ENCODE data around the gene PFKP.
A peak's percentile ranks its signal among the peaks of the same experiment; 100 is the strongest.

Gene PFKP

GRCh38 chr10:3136336-3136735 is 69.0 kb downstream of the PFKP start:
- DNase-seq (ENCODE audit: low read depth): no peak

DNA sequence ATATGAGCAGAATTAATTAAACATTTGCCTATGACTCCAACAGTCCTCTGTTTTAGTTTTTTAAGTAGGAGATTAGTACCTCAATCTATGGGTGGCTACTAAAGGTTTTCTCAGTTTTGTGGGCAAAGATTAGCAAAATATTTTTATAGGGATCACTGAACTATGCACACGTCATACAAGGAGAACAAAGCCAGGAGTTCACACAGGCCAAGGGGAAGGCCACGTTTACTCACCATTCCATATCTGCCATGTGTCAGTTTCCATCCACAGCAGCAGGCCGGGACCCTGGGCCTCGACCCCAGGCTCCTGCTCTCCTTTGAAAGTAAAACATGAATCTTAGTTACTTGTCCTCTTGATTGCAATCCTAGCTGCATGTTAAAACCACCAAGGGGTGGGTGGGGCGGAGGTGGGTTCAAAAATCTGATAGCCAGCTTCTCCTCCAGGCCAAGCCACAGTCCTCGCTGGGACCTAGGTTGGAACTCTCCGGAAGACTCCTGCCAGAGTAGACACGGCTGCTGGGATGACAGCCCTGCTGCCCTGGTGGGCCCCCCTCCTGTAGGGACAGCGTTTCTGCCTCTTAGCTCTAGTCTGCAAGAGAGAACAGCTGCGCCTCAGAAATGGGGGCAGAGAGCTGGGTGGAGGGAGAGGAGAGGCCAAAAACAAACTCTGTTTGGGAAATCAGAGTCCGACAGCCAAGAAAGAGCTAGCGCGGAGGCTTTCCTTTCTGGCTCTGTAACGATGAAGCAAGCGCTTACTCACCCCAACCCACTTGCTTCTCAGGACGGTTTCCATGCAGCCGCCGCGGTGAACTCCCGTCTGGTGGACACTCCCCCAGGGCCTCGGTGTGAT is 69.6 kb downstream of the PFKP start:
- peak; percentile 83 for DNase-seq (ENCODE audit: low read depth)

GRCh38 chr10:3137958-3138726 is 70.8 kb downstream of the PFKP start:
- no peak for DNase-seq (ENCODE audit: low read depth)

DNA sequence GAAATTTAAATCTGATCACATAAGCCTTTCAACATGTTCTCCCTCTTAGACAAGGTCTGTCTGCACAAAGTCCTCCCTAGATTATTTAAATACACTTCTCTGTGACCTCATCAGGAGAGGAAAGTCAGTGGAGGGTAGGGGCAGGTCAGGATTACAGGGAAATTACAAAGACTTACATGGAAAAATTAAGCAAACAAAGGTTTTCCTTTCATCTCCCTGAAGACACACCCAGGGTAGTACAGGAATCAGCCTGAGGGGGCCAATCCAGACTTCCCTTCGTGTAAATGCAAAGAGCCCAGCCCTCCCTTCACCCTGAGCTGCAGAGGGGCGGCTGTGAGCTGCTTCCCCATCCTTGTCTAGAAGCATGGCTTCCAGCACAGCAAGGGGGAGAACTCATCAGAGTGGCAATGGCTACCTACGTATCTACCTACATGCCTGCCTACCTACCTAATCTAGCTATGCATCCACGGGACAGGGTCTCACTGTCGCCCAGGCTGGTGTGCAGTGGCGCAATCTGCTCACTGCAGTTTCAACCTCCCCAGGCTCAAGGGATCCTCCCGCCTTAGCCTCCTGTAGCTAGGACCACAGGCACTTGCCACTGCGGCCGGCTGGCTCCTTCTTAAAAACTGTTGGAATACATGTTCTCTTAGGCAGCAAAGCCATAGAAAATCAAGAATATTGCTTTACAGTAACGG is 72.0 kb downstream of the PFKP start:
- DNase-seq (ENCODE audit: low read depth): no peak

DNA sequence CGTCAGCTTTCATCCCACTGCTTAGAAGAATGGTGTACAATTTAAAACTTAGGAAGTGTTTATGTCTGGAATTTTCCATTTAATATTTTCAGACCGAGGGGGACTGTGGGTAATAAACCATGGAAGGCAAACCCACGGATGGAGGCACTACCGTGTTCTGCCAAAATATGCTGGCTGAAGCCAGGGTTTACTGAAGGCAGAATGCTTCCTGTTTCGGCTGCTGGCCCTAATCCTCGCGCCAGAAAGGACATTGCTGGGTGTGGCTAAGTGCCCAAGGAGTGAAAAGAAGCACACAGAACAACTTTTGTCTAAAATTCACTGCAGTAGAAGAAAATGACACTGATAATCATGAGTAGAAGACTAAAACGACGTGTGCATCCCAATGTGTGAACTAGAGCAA is 72.9 kb downstream of the PFKP start:
- DNase-seq (ENCODE audit: low read depth): no peak

- no peak for DNase-seq (ENCODE audit: low read depth)
Observed at GRCh38 chr10:3141351-3142005, 74.1 kb downstream of the PFKP start.

- DNase-seq (ENCODE audit: low read depth): no peak
Observed at GRCh38 chr10:3142146-3142875, 75.0 kb downstream of the PFKP start.

GRCh38 chr10:3143366-3143765 is 76.0 kb downstream of the PFKP start:
- DNase-seq (ENCODE audit: low read depth): no peak

- DNase-seq (ENCODE audit: low read depth): no peak
Observed at GRCh38 chr10:3143791-3144434, 76.6 kb downstream of the PFKP start.

GRCh38 chr10:3145366-3145765 is 78.0 kb downstream of the PFKP start:
- DNase-seq (ENCODE audit: low read depth): no peak

DNA sequence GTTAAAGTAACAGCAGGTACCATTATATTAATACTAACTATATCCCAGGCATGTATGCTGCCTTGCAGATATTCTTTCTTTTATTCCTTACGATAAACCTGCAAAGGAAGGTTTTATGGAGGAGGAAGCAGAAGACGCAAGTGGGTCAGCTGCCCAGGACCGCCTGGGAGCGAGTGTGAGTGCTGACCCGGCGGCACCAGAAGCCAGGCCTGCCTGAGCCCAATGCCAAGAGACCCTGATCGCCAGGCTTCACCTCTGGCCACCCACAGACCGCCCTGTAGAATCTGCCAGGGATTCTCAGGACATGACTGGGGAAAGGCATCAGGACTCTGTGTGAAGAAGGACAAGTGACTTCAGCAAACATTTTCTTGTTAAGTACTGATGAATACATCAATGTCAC is 78.9 kb downstream of the PFKP start:
- no peak for DNase-seq (ENCODE audit: low read depth)

DNA sequence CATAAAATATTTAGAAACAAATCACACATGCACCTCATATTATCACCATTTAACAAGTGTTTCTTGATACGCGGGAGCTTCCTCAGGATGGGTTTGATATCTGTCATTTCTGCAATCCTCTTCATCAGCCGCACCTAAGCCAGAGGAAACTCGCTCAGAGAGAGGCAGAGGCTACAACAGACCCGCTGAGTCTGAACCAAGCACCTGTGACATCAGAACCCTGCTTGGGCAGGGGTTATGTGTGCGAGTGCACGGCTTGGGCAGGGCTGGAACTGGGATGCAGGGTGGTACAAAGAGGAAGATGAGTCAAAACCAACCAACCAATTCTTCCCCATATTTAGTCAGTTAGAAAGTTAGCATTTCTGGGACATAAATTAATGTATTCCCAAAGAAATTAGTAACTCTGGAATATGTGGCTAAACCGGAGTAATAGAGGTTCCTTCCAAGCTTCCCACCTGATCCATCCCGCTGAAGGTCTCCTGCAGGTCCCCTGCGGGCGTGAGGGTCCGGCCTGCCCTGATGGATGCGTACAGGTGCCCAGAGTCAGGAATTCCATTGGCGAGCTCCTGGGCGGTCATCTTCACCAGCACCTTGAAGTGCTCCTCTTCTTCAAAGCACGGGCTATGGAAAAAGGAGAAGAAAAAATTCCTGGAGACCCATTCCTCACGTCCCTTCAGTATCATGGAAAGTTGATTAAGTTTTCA is 79.9 kb downstream of the PFKP start:
- no peak for DNase-seq (ENCODE audit: low read depth)

- no peak for DNase-seq (ENCODE audit: low read depth)
Observed at GRCh38 chr10:3148041-3148440, 80.7 kb downstream of the PFKP start.

- no peak for DNase-seq (ENCODE audit: low read depth)
Observed at GRCh38 chr10:3148994-3149393, 81.6 kb downstream of the PFKP start.

GRCh38 chr10:3149918-3150317 is 82.6 kb downstream of the PFKP start:
- DNase-seq (ENCODE audit: low read depth): no peak

- DNase-seq (ENCODE audit: low read depth): no peak
Observed at GRCh38 chr10:3150366-3150765, 83.0 kb downstream of the PFKP start.

DNA sequence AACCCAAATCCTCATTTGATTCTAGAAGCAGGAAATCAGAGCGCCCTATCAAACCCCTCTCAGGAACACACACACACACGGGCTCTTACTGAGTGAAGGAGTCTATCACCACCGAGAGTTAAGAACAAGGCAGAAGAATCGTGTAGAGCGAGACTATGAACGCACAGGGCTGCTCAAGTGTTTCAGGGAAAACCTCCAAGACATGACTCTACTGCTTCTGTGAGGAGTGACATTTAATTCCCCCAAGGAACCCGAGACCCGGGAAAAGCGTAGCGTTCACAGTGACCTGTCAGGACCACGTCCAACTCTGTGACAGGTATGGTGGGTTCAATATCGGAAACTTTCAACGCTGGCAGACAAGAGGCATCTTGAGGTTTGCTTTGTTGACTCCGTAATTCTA is 83.6 kb downstream of the PFKP start:
- no peak for DNase-seq (ENCODE audit: low read depth)

DNA sequence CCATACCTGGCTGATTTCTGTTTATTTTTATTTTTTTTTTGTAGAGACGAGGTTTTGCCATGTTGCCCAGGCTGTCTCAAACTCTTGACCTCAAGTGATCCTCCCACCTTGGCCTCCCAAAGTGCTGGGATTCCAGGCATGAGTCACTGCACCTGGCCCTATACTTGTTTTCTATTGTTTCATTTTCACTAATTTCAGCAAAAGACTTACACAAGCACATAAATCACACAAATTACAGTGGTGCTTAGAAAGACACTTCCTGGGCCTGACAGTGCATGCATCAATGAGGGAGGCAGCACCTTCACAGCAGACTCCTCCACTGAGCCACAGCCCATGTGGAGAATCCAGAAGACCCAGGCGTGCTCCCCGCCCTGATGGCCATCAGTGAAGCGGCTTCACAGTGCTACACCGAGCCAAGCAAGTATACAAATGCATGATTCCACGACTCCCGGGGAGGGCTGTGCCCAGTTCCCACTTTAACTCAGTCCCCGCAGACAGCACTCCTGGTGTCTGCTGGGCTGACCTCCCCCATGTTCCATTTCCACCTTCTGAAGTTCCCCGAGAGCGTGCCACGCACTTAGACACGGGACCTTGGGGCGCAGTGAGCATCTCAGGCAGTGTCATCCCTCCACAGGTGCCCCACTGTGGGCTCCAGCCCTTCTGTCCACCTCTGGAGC is 84.7 kb downstream of the PFKP start:
- no peak for DNase-seq (ENCODE audit: low read depth)

DNA sequence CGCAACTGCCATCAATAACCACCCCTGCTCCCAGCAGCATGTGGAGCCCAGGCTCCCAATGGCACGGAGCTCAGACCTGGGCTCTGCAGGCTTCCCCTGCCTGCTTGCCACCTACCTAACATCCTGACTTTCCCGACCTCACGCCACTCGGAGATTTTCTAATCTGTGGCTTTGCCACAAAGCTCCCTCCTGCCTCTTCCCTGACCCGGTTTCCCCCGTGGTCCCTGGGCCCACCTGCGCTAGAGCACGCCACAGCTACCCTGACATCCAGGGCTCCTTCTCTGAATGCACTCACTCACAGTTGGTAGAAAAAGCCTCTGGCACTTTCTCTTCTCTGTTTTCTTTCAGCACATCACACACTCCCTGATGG is 85.2 kb downstream of the PFKP start:
- DNase-seq (ENCODE audit: low read depth): no peak

GRCh38 chr10:3154666-3155065 is 87.3 kb downstream of the PFKP start:
- DNase-seq (ENCODE audit: low read depth): no peak
